Thyroid gland (tissue), 4 donors: ENCODE data around the gene ACER1.

Source experiments
- CTCF ChIP-seq, 6 experiments: fragments of 200-600 bp in 3 of 6; fragments of 450-650 bp in 3 of 6; sonication (generic) in 3 of 6; IDR thresholded peaks; one replicate each; pipeline ENCODE4 v1.5.1; 2016 to 2019; ENCODE audit warnings: antibody characterized with exemption in 6 of 6, mild to moderate bottlenecking in 2 of 6, inconsistent platforms in 1 of 6, moderate library complexity in 1 of 6
- POLR2A ChIP-seq, 2 donors: fragments of 450-650 bp; IDR thresholded peaks; one replicate each; pipeline ENCODE4 v1.6.1; 2017; ENCODE audit warnings: antibody characterized with exemption in 2 of 2, mild to moderate bottlenecking in 2 of 2, moderate library complexity in 1 of 2

GRCh38 chr19:6292006-6292405, 41.4 kb downstream of the ACER1 start:
- TF ChIP-seq CTCF (IDR thresholded peaks at IDR 0.05): no peak
- no peak for TF ChIP-seq POLR2A (IDR thresholded peaks at IDR 0.05)
